ENCODE data around the gene GRIK5. TPM values are rescaled to one million over a fixed set of nuclear protein-coding genes. Genes with fewer than 3 reads are reported as not detected.
"Not testable (repeated sequence)": the region's sequence is repeated elsewhere in the genome, so short reads cannot be mapped to it uniquely, and the experiment has no call there.

Gene GRIK5
- total RNA-seq, 1 experiment from 2014 or later: 0.48 TPM

- no peak overlapping the region for H3K4me3 ChIP-seq (ENCODE audit: low read depth, low read length)
- H3K27me3 ChIP-seq (replicated peaks; ENCODE audit: control insufficient read depth, insufficient read depth, low read length): no peaks in the 10 kb centered on the region; the same call in 1 of the 2 replicates
- Mint-ChIP-seq H3K9me3 (ENCODE audit: unreplicated experiment) (peaks cover 8% of the 10 kb centered on the region), H3K4me1 (ENCODE audit: low read depth, unreplicated experiment) (no peaks in the 10 kb centered on the region), H3K36me3 (ENCODE audit: insufficient read depth, unreplicated experiment) (no peaks in the 10 kb centered on the region), H3K4me3 (ENCODE audit: unreplicated experiment) (no peak overlapping the region), H3K27me3 (ENCODE audit: insufficient read depth, unreplicated experiment) (peaks cover 28% of the 10 kb centered on the region), H3K27ac (ENCODE audit: unreplicated experiment) (no peak overlapping the region)
- H3K36me3 ChIP-seq (ENCODE audit: control insufficient read depth, insufficient read depth, low read length): no peaks in the 10 kb centered on the region
- BruUV-seq (replicated peaks): no TSS peak
- H3K4me1 ChIP-seq: no peaks in the 10 kb centered on the region
- ChIA-PET CTCF (no interaction called here), POLR2A (interaction anchor here (0.6 kb wide), 1 partner anchor 38 kb away, joined by 3 read pairs; no protein-coding TSS in a partner anchor)
- intact Hi-C loops (cut with micrococcal nuclease; ENCODE audit: unreplicated experiment): no loop called here
- DNase-seq: no peak
- TF ChIP-seq CTCF (IDR thresholded peaks at IDR 0.05; ENCODE audit: insufficient read depth in 1 of 2, low read depth in 1 of 2, low read length in 1 of 2, severe bottlenecking in 1 of 2, unreplicated experiment in 1 of 2): no peak
- H3K9me3 ChIP-seq: no peaks in the 10 kb centered on the region
Measured at GRCh38 chr19:42021185-42021584, 48.8 kb downstream of the GRIK5 start.

GRCh38 chr19:42018503-42019193 lies 51.4 kb downstream of the GRIK5 start:
- Histone ChIP-seq H3K9me3 (no peaks in the 10 kb centered on the region), H3K4me1 (no peaks in the 10 kb centered on the region), H3K4me3 (ENCODE audit: low read depth, low read length) (no peak overlapping the region), H3K27me3 (replicated peaks; ENCODE audit: control insufficient read depth, insufficient read depth, low read length) (no peaks in the 10 kb centered on the region), H3K36me3 (ENCODE audit: control insufficient read depth, insufficient read depth, low read length) (no peaks in the 10 kb centered on the region)
- no peak for DNase-seq
- ChIA-PET POLR2A (no interaction called here), CTCF (interaction anchor here (0.6 to 0.8 kb wide), 2 partner anchors 16 kb away, joined by 5 read pairs; no protein-coding TSS in a partner anchor)
- intact Hi-C loops (cut with micrococcal nuclease; ENCODE audit: unreplicated experiment): no loop called here
- H3K9me3 Mint-ChIP-seq (ENCODE audit: unreplicated experiment): peaks cover 8% of the 10 kb centered on the region
- H3K4me3 Mint-ChIP-seq (ENCODE audit: unreplicated experiment): no peak overlapping the region
- H3K36me3 Mint-ChIP-seq (ENCODE audit: insufficient read depth, unreplicated experiment): no peaks in the 10 kb centered on the region
- no peak overlapping the region for H3K27ac Mint-ChIP-seq (ENCODE audit: unreplicated experiment)
- no TSS peak for BruUV-seq (replicated peaks)
- H3K4me1 Mint-ChIP-seq (ENCODE audit: low read depth, unreplicated experiment): no peaks in the 10 kb centered on the region
- TF ChIP-seq CTCF (IDR thresholded peaks at IDR 0.05; ENCODE audit: insufficient read depth in 1 of 2, low read depth in 1 of 2, low read length in 1 of 2, severe bottlenecking in 1 of 2, unreplicated experiment in 1 of 2): no peak
- peaks cover 22% of the 10 kb centered on the region for H3K27me3 Mint-ChIP-seq (ENCODE audit: insufficient read depth, unreplicated experiment)

GRCh38 chr19:42017040-42017439 lies 53.0 kb downstream of the GRIK5 start:
- no peak overlapping the region for H3K4me3 Mint-ChIP-seq (ENCODE audit: unreplicated experiment)
- ChIA-PET CTCF (no interaction called here), POLR2A (no interaction called here)
- no peaks in the 10 kb centered on the region for H3K4me1 ChIP-seq
- H3K27me3 ChIP-seq (replicated peaks; ENCODE audit: control insufficient read depth, insufficient read depth, low read length): no peaks in the 10 kb centered on the region
- no peak for TF ChIP-seq CTCF (IDR thresholded peaks at IDR 0.05; ENCODE audit: insufficient read depth in 1 of 2, low read depth in 1 of 2, low read length in 1 of 2, severe bottlenecking in 1 of 2, unreplicated experiment in 1 of 2)
- peaks cover 8% of the 10 kb centered on the region for H3K9me3 Mint-ChIP-seq (ENCODE audit: unreplicated experiment)
- H3K4me1 Mint-ChIP-seq (ENCODE audit: low read depth, unreplicated experiment): no peaks in the 10 kb centered on the region
- no peak overlapping the region for H3K27ac Mint-ChIP-seq (ENCODE audit: unreplicated experiment)
- H3K36me3 Mint-ChIP-seq (ENCODE audit: insufficient read depth, unreplicated experiment): no peaks in the 10 kb centered on the region
- no peak overlapping the region for H3K4me3 ChIP-seq (ENCODE audit: low read depth, low read length)
- BruUV-seq (replicated peaks): no TSS peak
- no peaks in the 10 kb centered on the region for H3K36me3 ChIP-seq (ENCODE audit: control insufficient read depth, insufficient read depth, low read length)
- intact Hi-C loops (cut with micrococcal nuclease; ENCODE audit: unreplicated experiment): no loop called here
- no peaks in the 10 kb centered on the region for H3K9me3 ChIP-seq
- DNase-seq: no peak
- H3K27me3 Mint-ChIP-seq (ENCODE audit: insufficient read depth, unreplicated experiment): peaks cover 15% of the 10 kb centered on the region

- BruUV-seq (replicated peaks); H3K9me3 ChIP-seq; H3K4me3 ChIP-seq (ENCODE audit: low read depth, low read length); H3K36me3 Mint-ChIP-seq (ENCODE audit: insufficient read depth, unreplicated experiment); H3K4me3 Mint-ChIP-seq (ENCODE audit: unreplicated experiment); H3K36me3 ChIP-seq (ENCODE audit: control insufficient read depth, insufficient read depth, low read length); H3K27me3 Mint-ChIP-seq (ENCODE audit: insufficient read depth, unreplicated experiment); intact Hi-C loops (cut with micrococcal nuclease; ENCODE audit: unreplicated experiment); H3K4me1 ChIP-seq; H3K9me3 Mint-ChIP-seq (ENCODE audit: unreplicated experiment); DNase-seq; CTCF ChIA-PET; H3K4me1 Mint-ChIP-seq (ENCODE audit: low read depth, unreplicated experiment); H3K27me3 ChIP-seq (replicated peaks; ENCODE audit: control insufficient read depth, insufficient read depth, low read length); H3K27ac Mint-ChIP-seq (ENCODE audit: unreplicated experiment): not testable (repeated sequence)
- POLR2A ChIA-PET: interaction anchor here (0.7 kb wide), 1 partner anchor 55 kb away, joined by 9 read pairs; no protein-coding TSS in a partner anchor
Measured at GRCh38 chr19:42012747-42013146, 57.3 kb downstream of the GRIK5 start.
